Cardiac fibroblast (primary cell): ENCODE measurements around the gene RETREG3.

ENCODE experiments used
- DNase-seq, 2 donors: peaks; one replicate each; pipeline versions ENCODE4 v3.0.0 to v3.0.0-alpha.2; 2010; ENCODE audit warnings: low read depth in 2 of 2
- H3K4me3 ChIP-seq, 2 donors: replicated peaks in 1 of 2; 1 replicate in 1 of 2; 2 replicates in 1 of 2; pipeline ENCODE4 v1.5.1; 2011; ENCODE audit warnings: low read depth in 2 of 2, low read length in 2 of 2, mild to moderate bottlenecking in 2 of 2, moderate library complexity in 1 of 2
- CTCF ChIP-seq: IDR thresholded peaks from one replicate; pipeline ENCODE4 v1.5.1; 2011; ENCODE audit warnings: low read depth, mild to moderate bottlenecking, low read length, inconsistent platforms

The RETREG3 gene

GRCh38 chr17:42578282-42578869 lies 30.8 kb downstream of the RETREG3 start:
- peak; percentile 80 for TF ChIP-seq CTCF
- H3K4me3 ChIP-seq = peak overlapping the region; percentile 63 to 65
- DNase-seq = peak; percentile 77 to 82

- DNase-seq = peak; percentile 96 to 97
- peak within 1 kb of the TSS; percentile 63 to 65 for H3K4me3 ChIP-seq
- TF ChIP-seq CTCF = peak; percentile 44
These were observed 31.5 kb downstream of the RETREG3 start, which contains the start of gene PSMC3IP for GRCh38 chr17:42577532-42578281. Gene PSMC3IP, minus strand, starts transcription at chr17:42577729. Its CDS starts 43 bp downstream, at chr17:42577686.

- peak in 1 of 2 donors; percentile 16 for DNase-seq
- no peak for TF ChIP-seq CTCF
- peak overlapping the region; percentile 63 to 65 for H3K4me3 ChIP-seq
These were observed 32.0 kb downstream of the RETREG3 start for GRCh38 chr17:42577140-42577531.

GRCh38 chr17:42574463-42574862 lies 34.7 kb downstream of the RETREG3 start:
- no peak overlapping the region for H3K4me3 ChIP-seq
- DNase-seq = no peak
- TF ChIP-seq CTCF = no peak

GRCh38 chr17:42573095-42573494 lies 36.1 kb downstream of the RETREG3 start:
- TF ChIP-seq CTCF = no peak
- H3K4me3 ChIP-seq = no peak overlapping the region
- DNase-seq = no peak

- TF ChIP-seq CTCF = no peak
- DNase-seq = no peak
These were observed 37.5 kb downstream of the RETREG3 start for GRCh38 chr17:42571435-42572225.

More at GRCh38 chr17:42571435-42572225, 37.5 kb downstream of the RETREG3 start:
- no peak overlapping the region for H3K4me3 ChIP-seq
